Body of pancreas (tissue), 4 donors: ENCODE data around the gene CEP120.

Experiments used
- POLR2A ChIP-seq, 3 donors: fragments of 450-650 bp; IDR thresholded peaks; one replicate each; pipeline ENCODE4 v1.6.1; 2016; ENCODE audit warnings: antibody characterized with exemption in 3 of 3, mild to moderate bottlenecking in 2 of 3
- TF ChIP-seq, protein P1 (sequence below), 7 experiments: fragments of 450-650 bp in 4 of 7; fragments of 200-600 bp in 3 of 7; sonication (generic) in 3 of 7; IDR thresholded peaks; one replicate each; pipeline ENCODE4 v1.5.1; 2016 to 2019; ENCODE audit warnings: antibody characterized with exemption in 7 of 7

DNA sequence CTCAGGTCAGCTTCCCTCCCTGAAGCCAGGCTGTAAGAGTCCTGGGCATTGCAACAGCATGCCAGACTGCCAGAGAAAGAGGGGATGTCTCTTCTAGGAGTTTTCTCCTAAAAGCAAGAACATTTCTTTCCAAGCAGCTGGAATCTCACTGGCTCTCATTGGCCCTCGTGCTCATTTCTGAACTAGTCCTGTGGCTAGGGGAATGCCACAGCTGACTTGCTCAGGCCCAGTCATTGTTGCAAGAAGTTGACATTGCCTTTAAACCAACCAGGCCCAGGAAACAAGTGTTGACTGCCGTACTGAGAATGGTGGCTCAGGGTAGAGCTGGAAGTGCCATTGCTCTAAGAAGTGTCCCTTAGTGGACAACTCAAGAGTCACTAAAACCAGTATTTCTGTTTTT, 15.0 kb upstream of the CEP120 start:
- TF ChIP-seq, protein P1, sequence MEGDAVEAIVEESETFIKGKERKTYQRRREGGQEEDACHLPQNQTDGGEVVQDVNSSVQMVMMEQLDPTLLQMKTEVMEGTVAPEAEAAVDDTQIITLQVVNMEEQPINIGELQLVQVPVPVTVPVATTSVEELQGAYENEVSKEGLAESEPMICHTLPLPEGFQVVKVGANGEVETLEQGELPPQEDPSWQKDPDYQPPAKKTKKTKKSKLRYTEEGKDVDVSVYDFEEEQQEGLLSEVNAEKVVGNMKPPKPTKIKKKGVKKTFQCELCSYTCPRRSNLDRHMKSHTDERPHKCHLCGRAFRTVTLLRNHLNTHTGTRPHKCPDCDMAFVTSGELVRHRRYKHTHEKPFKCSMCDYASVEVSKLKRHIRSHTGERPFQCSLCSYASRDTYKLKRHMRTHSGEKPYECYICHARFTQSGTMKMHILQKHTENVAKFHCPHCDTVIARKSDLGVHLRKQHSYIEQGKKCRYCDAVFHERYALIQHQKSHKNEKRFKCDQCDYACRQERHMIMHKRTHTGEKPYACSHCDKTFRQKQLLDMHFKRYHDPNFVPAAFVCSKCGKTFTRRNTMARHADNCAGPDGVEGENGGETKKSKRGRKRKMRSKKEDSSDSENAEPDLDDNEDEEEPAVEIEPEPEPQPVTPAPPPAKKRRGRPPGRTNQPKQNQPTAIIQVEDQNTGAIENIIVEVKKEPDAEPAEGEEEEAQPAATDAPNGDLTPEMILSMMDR (IDR thresholded peaks at IDR 0.05) = no peak
- no peak for TF ChIP-seq POLR2A (IDR thresholded peaks at IDR 0.05)
